ENCODE results near the gene KIFC1. TPM values are rescaled to one million over a fixed set of nuclear protein-coding genes. Genes with fewer than 3 reads are reported as not detected.
"Not testable (repeated sequence)": the region's sequence is repeated elsewhere in the genome, so short reads cannot be mapped to it uniquely, and the experiment has no call there.

KIFC1 gene
- polyA plus RNA-seq, 1 donor, result 18.0 TPM

GRCh38 chr6:33373960-33374910 lies 17.4 kb upstream of the KIFC1 start:
- no peak for DNase-seq (ENCODE audit: low read depth)

- DNase-seq (ENCODE audit: low read depth), result peak; percentile 89
These were observed 16.4 kb upstream of the KIFC1 start for GRCh38 chr6:33375143-33375671.

- DNase-seq (ENCODE audit: low read depth), result no peak
These were observed 14.5 kb upstream of the KIFC1 start for GRCh38 chr6:33377171-33377570.

- not testable (repeated sequence) for DNase-seq (ENCODE audit: low read depth)
These were observed 12.4 kb upstream of the KIFC1 start for GRCh38 chr6:33379184-33379583.

- DNase-seq (ENCODE audit: low read depth), result no peak
These were observed 11.2 kb upstream of the KIFC1 start for GRCh38 chr6:33380272-33380981.

DNA sequence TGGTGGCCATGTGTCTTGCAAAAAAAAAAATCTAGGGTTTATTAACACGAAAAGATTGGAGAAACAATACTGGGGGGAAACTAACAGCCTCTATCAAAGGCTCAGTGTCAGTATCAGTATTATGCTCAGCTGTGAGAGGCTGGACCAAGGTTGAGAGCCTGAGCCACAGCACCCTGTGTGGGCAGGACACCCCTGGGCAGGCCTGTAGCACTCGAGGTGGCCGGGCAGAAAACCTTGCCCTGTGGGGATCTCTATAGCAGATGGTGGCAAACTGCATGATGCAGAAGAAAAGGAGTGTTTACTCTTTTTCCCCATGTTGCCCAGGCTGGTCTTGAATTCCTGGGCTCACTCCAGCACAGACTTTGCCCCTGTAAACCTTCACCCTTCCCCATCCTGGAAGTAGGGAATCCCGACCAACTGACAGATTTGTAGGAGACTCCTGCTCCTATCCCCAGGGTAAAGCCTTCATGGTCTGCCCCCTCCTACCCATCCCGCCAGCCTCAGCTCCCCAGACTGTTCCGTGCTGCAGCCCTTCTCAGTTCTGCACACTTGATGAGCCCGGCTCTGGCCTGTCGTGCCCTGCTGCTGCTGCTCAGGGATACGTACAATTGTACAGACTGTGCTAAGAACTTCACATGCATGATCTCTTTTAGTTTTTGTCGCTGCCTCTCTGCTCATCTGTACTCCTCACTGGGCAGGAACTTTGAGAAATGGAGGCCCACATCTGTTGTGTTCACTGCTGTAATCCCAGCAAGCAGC lies 8.0 kb upstream of the KIFC1 start:
- DNase-seq (ENCODE audit: low read depth), result no peak

- no peak for DNase-seq (ENCODE audit: low read depth)
These were observed 7.0 kb upstream of the KIFC1 start for GRCh38 chr6:33384581-33385020.

- DNase-seq (ENCODE audit: low read depth), result no peak
These were observed 1.4 kb upstream of the KIFC1 start for GRCh38 chr6:33390173-33390572.

- no peak for DNase-seq (ENCODE audit: low read depth)
These were observed 801 bp upstream of the KIFC1 start for GRCh38 chr6:33390767-33391277.

DNA sequence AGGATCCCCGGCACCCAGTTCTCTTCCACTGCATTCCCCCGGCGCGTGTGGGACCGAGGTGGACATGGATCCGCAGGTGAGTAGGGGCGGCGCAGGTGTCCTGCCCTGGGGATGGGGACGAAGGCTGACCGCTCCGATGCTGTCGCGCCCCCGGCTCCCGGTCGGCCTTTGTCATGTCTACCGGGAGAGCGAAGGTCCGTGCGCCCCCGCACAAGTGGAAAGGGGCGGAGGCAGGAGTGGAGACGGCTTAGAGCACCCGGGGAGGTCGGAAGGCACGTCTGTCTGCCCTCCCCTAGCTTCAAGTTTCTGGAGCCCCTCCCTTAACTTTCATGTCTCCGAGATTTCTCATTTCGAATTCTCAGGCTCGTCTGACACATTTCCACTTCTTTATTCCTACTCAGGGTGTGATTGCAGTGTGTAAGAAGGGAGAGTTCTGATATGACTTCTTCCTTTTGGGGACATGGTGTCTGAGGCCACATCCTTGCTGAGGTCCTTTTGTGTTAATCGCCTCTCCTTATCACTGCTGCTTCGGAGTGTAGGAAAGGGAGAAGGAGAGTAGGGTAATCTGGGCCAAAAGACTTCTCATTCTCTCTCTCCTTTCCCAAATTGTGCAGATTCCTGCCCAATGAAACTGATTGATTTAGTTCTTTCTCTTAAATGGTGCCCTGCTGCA lies 435 bp downstream of the KIFC1 start:
- no peak for DNase-seq (ENCODE audit: low read depth)

- no peak for DNase-seq (ENCODE audit: low read depth)
These were observed 949 bp downstream of the KIFC1 start for GRCh38 chr6:33392595-33392948.

DNA sequence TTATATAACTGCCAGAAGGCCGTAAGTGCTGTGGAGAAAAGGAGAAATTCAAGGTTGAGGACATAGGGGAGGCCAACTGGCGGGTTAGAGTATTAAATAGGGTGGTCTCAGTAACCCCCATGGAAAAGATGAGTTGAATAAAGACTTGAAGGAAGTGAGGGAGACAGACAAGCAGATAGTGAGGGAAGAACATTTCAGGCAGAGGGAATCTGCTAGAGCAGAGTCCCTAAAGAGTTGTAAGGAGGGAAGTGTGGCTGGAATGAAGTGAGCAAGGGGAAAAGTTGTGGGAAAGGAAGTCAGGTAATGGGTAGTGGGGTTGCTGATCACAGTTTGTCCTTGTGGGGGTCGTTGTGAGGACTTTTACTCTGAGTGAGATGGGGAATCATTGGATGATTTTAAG lies 1.4 kb downstream of the KIFC1 start:
- no peak for DNase-seq (ENCODE audit: low read depth)

DNA sequence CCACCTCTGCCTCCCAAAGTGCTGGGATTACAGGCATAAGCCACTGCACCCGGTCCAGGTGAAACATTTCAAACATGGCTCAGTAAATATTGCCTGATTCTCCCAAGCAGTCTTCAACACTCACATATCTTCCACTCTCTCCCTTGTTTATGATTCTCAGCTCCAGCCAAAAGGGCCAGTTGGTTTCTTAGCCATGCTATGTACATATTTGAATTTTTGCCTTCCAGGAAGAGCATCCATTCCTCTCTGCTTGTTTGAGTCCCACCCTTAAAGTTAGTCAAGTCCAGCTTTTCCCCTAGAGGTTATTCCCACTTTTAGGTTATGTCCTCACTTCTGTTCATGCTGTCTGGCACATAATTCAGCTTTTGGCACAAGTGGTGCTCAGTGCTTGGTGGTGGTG lies 5.9 kb downstream of the KIFC1 start:
- no peak for DNase-seq (ENCODE audit: low read depth)

GRCh38 chr6:33398601-33399000 lies 7.0 kb downstream of the KIFC1 start:
- DNase-seq (ENCODE audit: low read depth), result not testable (repeated sequence)

DNA sequence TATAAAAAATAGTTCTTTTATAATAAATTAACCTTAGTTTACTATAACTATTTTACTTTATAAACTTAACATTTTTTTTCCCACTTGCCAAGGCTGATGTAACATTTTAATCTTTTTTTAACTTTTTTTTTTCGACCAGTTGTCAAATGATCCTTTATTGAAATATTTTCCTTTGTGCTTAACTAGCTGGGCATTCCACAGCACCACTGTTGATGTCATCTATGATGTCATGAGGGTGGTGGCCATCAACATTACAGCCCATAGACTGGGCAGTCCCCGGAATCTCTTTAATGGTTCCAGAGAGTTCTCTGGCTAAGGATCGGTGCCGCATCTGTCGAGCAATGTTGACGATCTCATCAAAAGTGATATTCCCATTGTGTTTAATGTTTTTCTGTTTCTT lies 8.3 kb downstream of the KIFC1 start:
- DNase-seq (ENCODE audit: low read depth), result not testable (repeated sequence)

DNA sequence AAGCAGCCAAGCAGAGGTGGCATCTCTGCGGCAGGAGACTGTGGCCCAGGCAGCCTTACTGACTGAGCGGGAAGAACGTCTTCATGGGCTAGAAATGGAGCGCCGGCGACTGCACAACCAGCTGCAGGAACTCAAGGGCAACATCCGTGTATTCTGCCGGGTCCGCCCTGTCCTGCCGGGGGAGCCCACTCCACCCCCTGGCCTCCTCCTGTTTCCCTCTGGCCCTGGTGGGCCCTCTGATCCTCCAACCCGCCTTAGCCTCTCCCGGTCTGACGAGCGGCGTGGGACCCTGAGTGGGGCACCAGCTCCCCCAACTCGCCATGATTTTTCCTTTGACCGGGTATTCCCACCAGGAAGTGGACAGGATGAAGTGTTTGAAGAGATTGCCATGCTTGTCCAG lies 13.3 kb downstream of the KIFC1 start:
- no peak for DNase-seq (ENCODE audit: low read depth)

DNA sequence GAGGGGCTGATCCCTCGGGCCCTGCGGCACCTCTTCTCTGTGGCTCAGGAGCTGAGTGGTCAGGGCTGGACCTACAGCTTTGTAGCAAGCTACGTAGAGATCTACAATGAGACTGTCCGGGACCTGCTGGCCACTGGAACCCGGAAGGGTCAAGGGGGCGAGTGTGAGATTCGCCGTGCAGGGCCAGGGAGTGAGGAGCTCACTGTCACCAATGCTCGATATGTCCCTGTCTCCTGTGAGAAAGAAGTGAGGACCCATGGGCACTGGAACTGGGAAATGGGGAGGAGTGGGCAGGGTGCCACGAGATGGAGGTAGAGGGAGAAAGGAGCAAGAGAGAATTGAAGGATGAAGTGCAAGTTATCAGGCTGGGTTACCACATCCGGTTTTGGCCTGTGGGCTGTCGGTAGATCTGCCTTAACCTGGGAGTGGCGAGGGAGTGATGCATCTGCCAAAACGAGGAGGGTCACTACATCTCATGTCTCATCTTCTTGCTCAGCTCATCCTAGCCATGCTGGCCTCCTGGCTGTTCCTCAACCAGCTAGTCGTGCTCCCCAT lies 13.8 kb downstream of the KIFC1 start:
- no peak for DNase-seq (ENCODE audit: low read depth)

DNA sequence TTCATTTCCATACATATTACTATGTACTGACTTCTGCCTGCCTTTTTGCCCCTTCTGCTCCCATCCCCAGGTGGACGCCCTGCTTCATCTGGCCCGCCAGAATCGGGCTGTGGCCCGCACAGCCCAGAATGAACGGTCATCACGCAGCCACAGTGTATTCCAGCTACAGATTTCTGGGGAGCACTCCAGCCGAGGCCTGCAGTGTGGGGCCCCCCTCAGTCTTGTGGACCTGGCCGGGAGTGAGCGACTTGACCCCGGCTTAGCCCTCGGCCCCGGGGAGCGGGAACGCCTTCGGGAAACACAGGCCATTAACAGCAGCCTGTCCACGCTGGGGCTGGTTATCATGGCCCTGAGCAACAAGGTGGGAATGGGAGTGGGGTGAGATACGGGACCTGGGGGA lies 14.5 kb downstream of the KIFC1 start:
- no peak for DNase-seq (ENCODE audit: low read depth)

DNA sequence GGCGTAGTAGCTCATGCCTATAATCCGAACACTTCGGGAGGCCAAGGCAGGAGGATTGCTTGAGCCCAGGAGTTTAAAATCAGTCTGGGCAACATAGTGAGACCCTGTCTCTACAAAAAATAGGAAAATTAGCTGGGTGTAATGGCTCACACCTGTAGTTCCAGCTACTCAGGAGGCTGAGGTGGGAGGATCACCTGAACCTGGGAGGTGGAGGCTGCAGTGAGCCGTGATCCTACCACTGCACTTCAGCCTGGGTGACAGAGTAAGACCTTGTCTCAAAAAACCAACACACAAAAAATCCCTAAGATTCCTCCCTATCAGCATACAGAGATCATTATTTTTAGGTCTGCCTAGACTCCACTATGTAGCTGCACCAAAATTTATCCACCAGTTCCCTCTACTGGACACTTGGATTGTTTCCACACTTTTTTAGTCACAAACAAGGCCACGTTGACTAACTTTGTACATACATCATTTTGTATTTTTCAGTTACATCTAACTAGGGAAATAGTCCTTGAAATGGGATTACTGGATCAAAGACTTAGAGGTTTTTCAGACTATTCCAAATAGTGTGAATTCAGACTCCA lies 15.6 kb downstream of the KIFC1 start:
- no peak for DNase-seq (ENCODE audit: low read depth)

GRCh38 chr6:33410050-33410710 lies 18.6 kb downstream of the KIFC1 start:
- DNase-seq (ENCODE audit: low read depth), result peak; percentile 82

Measured in forelimb muscle (tissue), 1 donor.